CD8-positive, alpha-beta memory T cell (primary cell): ENCODE measurements around the gene ZBTB46. TPM values are rescaled to one million over a fixed set of nuclear protein-coding genes. Genes with fewer than 3 reads are reported as not detected.

Source experiments
- CTCF ChIA-PET: fragments of 350-600 bp; sonication (Branson Sonifier 250); formaldehyde crosslinking; loops from one replicate; lab custom pipeline; 2021; ENCODE audit warnings: antibody characterized with exemption; lab: Charles Lee
- POLR2A ChIA-PET: fragments of 350-600 bp; sonication (Branson Sonifier 250); formaldehyde crosslinking; loops from one replicate; lab custom pipeline; 2021; ENCODE audit warnings: antibody characterized with exemption; lab: Charles Lee
- DNase-seq, 5 donors: peaks; one replicate each; pipeline versions ENCODE4 v3.0.0 to v3.0.0-alpha.2; 2020 to 2022; ENCODE audit warnings: mixed read lengths in 1 of 5
- H3K27ac ChIP-seq: one replicate; pipeline ENCODE4 v1.7.0; 2013; ENCODE audit warnings: low read depth, mild to moderate bottlenecking, low read length, moderate library complexity
- H3K27me3 ChIP-seq: 2 replicates; pipeline ENCODE4 v1.7.0; 2013; ENCODE audit warnings: low read length, mild to moderate bottlenecking; ENCODE audit not compliant: insufficient read depth, poor library complexity, severe bottlenecking
- H3K36me3 ChIP-seq: 2 replicates; pipeline ENCODE4 v1.7.0; 2013; ENCODE audit warnings: mild to moderate bottlenecking, low read length, moderate library complexity; ENCODE audit not compliant: insufficient read depth
- H3K4me1 ChIP-seq: 2 replicates; pipeline ENCODE4 v1.7.0; 2013; ENCODE audit warnings: mild to moderate bottlenecking, low read length, moderate library complexity; ENCODE audit not compliant: insufficient read depth
- H3K4me3 ChIP-seq: 2 replicates; pipeline ENCODE4 v1.7.0; 2013; ENCODE audit warnings: mild to moderate bottlenecking, low read length
- H3K9me3 ChIP-seq: 2 replicates; pipeline ENCODE4 v1.7.0; 2013; ENCODE audit warnings: mild to moderate bottlenecking, low read length
- H3K27ac Mint-ChIP-seq, 8 donors: one replicate each; pipeline ENCODE4 v1.8.0; 2020 to 2021; ENCODE audit warnings: mixed read lengths in 8 of 8, mild to moderate bottlenecking in 6 of 8, inconsistent platforms in 3 of 8, moderate library complexity in 3 of 8
- H3K27me3 Mint-ChIP-seq, 2 donors: one replicate each; pipeline ENCODE4 v1.8.0; 2020 to 2021; ENCODE audit warnings: mixed read lengths in 2 of 2, mild to moderate bottlenecking in 1 of 2, moderate library complexity in 1 of 2
- H3K36me3 Mint-ChIP-seq, 3 donors: one replicate each; pipeline ENCODE4 v1.8.0; 2020 to 2021; ENCODE audit warnings: mixed read lengths in 3 of 3, inconsistent platforms in 1 of 3, mild to moderate bottlenecking in 1 of 3
- H3K4me1 Mint-ChIP-seq, 3 donors: one replicate each; pipeline ENCODE4 v1.8.0; 2020 to 2021; ENCODE audit warnings: mixed read lengths in 3 of 3, inconsistent platforms in 1 of 3, mild to moderate bottlenecking in 1 of 3
- H3K4me3 Mint-ChIP-seq, 7 donors: one replicate each; pipeline ENCODE4 v1.8.0; 2020 to 2021; ENCODE audit warnings: mixed read lengths in 7 of 7, mild to moderate bottlenecking in 6 of 7, moderate library complexity in 4 of 7, inconsistent platforms in 2 of 7
- H3K9me3 Mint-ChIP-seq, 5 donors: one replicate each; pipeline ENCODE4 v1.8.0; 2020 to 2022; ENCODE audit warnings: mixed read lengths in 5 of 5, mild to moderate bottlenecking in 3 of 5, moderate library complexity in 2 of 5, inconsistent platforms in 1 of 5
- polyA plus RNA-seq: library from polyadenylated mRNA; unstranded; fragments of 300-500 nt; fragmentation: Illumina TruSeq; gene quantifications from one replicate; pipeline ENCODE4 v1.2.3, GENCODE V29; 2021
- total RNA-seq, 2 experiments: library from RNA; stranded (reverse); gene quantifications; one replicate each; pipeline ENCODE4 v1.2.3, GENCODE V29; 2021

The ZBTB46 gene
- total and polyA plus RNA-seq, 3 experiments from 2014 or later, result 0.08 to 0.39 (median 0.31) TPM

GRCh38 chr20:63775096-63775978, 55.7 kb downstream of the ZBTB46 start:
- no peaks in the 10 kb centered on the region for H3K27me3 Mint-ChIP-seq
- H3K9me3 Mint-ChIP-seq, result no peaks in the 10 kb centered on the region
- no peaks in the 10 kb centered on the region for H3K36me3 Mint-ChIP-seq
- no peak overlapping the region for H3K4me3 ChIP-seq
- CTCF ChIA-PET, result interaction anchor here (0.8 to 2.7 kb wide), 10 partner anchors 8 to 204 kb away, joined by 3 to 10 read pairs (median 3); partner anchors contain the start of genes ARFRP1, SAMD10 and ZGPAT
- peaks cover 0 to 6% (median 5%) of the 10 kb centered on the region in 3 donors for H3K4me1 Mint-ChIP-seq
- DNase-seq, result peak in 4 of 5 donors; percentile 21 to 58 (median 28)
- no peak overlapping the region for H3K27ac Mint-ChIP-seq
- no peaks in the 10 kb centered on the region for H3K27me3 ChIP-seq
- H3K27ac ChIP-seq, result no peak overlapping the region
- H3K36me3 ChIP-seq, result no peaks in the 10 kb centered on the region
- POLR2A ChIA-PET, result no interaction called here
- no peaks in the 10 kb centered on the region for H3K9me3 ChIP-seq
- H3K4me3 Mint-ChIP-seq, result peak overlapping the region in 4 of 7 donors; percentile 23 to 75 (median 34)
- H3K4me1 ChIP-seq, result no peaks in the 10 kb centered on the region

DNA sequence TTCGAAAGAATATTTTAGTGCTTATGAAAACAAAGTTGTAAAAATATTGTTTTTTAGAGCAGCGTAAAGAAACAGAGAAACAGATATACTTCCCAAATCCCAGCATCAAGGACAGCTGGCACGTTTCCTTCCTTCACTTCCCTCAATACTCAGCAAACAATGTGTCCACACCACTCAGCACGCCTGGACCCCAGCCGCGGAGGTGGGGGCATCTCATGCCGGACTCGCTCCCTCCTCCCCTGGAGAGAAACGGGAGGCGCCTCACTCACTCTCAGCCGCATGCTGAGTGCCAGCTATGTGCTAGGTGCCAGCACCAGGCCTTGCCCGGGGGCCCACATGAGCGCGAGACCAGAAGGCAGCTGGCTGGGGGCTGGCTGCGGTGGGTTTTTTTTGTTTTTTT, 56.8 kb downstream of the ZBTB46 start:
- POLR2A ChIA-PET, result no interaction called here
- CTCF ChIA-PET, result interaction anchor here (0.9 to 2.7 kb wide), 7 partner anchors 9 to 205 kb away, joined by 3 to 10 read pairs (median 3); partner anchors contain the start of genes ARFRP1, SAMD10 and ZGPAT

GRCh38 chr20:63773571-63774241, 57.4 kb downstream of the ZBTB46 start:
- Mint-ChIP-seq H3K9me3 (no peaks in the 10 kb centered on the region), H3K4me3 (no peak overlapping the region), H3K27me3 (no peaks in the 10 kb centered on the region), H3K36me3 (no peaks in the 10 kb centered on the region), H3K4me1 (peaks cover 0 to 3% (median 3%) of the 10 kb centered on the region in 3 donors), H3K27ac (peak overlapping the region in 2 of 8 donors; percentile 72 to 74)
- CTCF ChIA-PET, result interaction anchor here (1.7 to 2.7 kb wide), 3 partner anchors 8 to 66 kb away, joined by 3 to 10 read pairs (median 5); partner anchors contain the start of genes ARFRP1 and ZGPAT
- Histone ChIP-seq H3K36me3 (no peaks in the 10 kb centered on the region), H3K27me3 (no peaks in the 10 kb centered on the region), H3K4me1 (no peaks in the 10 kb centered on the region), H3K27ac (no peak overlapping the region), H3K4me3 (no peak overlapping the region), H3K9me3 (no peaks in the 10 kb centered on the region)
- no peak for DNase-seq
- POLR2A ChIA-PET, result no interaction called here

More for the DNA sequence above, 56.8 kb downstream of the ZBTB46 start:
- H3K4me1 ChIP-seq, result no peaks in the 10 kb centered on the region
- no peaks in the 10 kb centered on the region for H3K9me3 ChIP-seq
- no peaks in the 10 kb centered on the region for H3K27me3 ChIP-seq
- H3K27ac Mint-ChIP-seq, result peak overlapping the region in 2 of 8 donors; percentile 72 to 74
- no peaks in the 10 kb centered on the region for H3K27me3 Mint-ChIP-seq
- H3K4me3 Mint-ChIP-seq, result peak overlapping the region in 2 of 7 donors; percentile 34 to 40
- no peaks in the 10 kb centered on the region for H3K36me3 Mint-ChIP-seq
- no peaks in the 10 kb centered on the region for H3K9me3 Mint-ChIP-seq
- no peak for DNase-seq
- no peak overlapping the region for H3K4me3 ChIP-seq
- no peaks in the 10 kb centered on the region for H3K36me3 ChIP-seq
- H3K4me1 Mint-ChIP-seq, result peaks cover 0 to 3% (median 3%) of the 10 kb centered on the region in 3 donors
- H3K27ac ChIP-seq, result no peak overlapping the region

DNA sequence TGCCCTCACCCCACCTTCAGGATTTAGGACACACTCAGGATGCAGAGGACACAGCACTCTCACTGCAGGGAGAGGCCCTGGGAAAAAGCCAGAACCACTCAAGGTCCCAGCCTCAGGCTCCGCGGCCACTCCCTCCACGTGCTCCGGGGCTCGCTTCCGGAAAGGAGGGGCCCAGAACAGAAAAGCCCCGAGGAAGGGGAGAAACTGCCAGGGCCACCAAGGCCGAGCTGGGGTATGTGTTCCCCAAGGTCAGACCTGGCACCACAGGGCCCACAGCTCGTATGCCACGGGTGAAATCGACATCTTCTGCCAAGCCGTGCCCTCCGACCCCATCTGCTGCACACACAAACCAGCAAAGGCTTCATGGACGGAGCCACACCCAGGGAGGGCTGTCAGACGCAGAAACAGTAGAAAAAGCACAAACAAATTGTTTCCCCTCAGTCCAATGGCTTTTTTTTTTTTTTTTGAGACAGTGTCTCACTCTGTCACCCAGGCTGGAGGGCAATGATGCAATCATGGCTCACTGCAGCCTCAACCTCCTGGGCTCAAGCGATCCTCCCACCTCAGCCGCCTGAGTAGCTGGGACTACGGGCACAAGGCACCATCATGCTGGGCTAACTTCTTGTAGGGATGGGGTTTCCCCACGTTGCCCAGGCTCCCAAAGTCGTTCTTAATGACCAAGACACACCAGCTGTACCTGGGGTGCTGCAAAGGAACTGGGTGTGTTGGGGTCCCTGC, 58.1 kb downstream of the ZBTB46 start:
- Histone ChIP-seq H3K27ac (no peak overlapping the region), H3K27me3 (no peaks in the 10 kb centered on the region), H3K9me3 (no peaks in the 10 kb centered on the region), H3K4me3 (no peak overlapping the region), H3K36me3 (no peaks in the 10 kb centered on the region), H3K4me1 (no peaks in the 10 kb centered on the region)
- H3K9me3 Mint-ChIP-seq, result no peaks in the 10 kb centered on the region
- peaks cover 0 to 2% of the 10 kb centered on the region in 2 donors for H3K27me3 Mint-ChIP-seq
- H3K4me3 Mint-ChIP-seq, result no peak overlapping the region
- no peak for DNase-seq
- POLR2A ChIA-PET, result no interaction called here
- H3K36me3 Mint-ChIP-seq, result no peaks in the 10 kb centered on the region
- peaks cover 0 to 3% (median 3%) of the 10 kb centered on the region in 3 donors for H3K4me1 Mint-ChIP-seq
- CTCF ChIA-PET, result interaction anchor here (2.1 kb wide), 1 partner anchor 9 kb away, joined by 5 read pairs; no protein-coding TSS in a partner anchor
- H3K27ac Mint-ChIP-seq, result peak overlapping the region in 1 of 8 donors; percentile 38

DNA sequence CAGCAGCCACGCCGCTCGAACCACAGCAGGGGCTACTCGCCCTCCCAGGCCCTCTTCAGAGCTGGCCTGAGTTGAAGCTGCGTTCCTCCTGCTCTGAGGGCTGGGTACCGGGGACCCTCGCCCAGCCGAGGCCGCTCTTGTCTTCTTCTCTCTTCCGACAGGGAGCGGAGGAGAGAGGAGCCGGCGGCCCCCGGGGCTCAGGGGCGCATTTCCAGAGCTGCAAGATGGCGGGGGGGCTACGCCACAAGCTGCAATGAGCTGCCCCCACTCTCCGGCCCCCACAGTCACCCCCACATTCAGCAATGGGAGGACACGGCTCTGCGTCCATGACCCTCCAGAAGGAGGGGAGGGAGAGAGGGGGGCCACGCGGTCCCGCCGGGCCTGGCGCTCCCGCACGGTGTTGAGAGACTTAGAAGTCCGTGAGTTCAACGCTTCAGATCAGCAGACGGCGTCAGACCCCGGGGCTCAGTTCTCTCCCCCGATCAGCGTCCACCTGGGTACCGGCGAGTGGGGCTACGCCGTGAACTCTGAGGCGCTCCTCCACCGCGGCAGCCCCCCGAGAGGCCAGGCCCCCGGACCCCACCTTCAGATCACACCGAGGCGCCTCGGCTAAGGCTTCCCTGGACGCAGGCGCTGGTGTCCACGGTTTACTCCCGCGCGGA, 59.9 kb downstream of the ZBTB46 start:
- peaks cover 0 to 3% (median 3%) of the 10 kb centered on the region in 3 donors for H3K4me1 Mint-ChIP-seq
- no peaks in the 10 kb centered on the region for H3K36me3 Mint-ChIP-seq
- H3K9me3 Mint-ChIP-seq, result no peaks in the 10 kb centered on the region
- ChIA-PET POLR2A (no interaction called here), CTCF (no interaction called here)
- Histone ChIP-seq H3K4me3 (no peak overlapping the region), H3K4me1 (no peaks in the 10 kb centered on the region), H3K27me3 (no peaks in the 10 kb centered on the region), H3K9me3 (no peaks in the 10 kb centered on the region), H3K36me3 (no peaks in the 10 kb centered on the region), H3K27ac (no peak overlapping the region)
- no peak for DNase-seq
- no peak overlapping the region for H3K4me3 Mint-ChIP-seq
- H3K27ac Mint-ChIP-seq, result no peak overlapping the region
- peaks cover 0 to 4% of the 10 kb centered on the region in 2 donors for H3K27me3 Mint-ChIP-seq

DNA sequence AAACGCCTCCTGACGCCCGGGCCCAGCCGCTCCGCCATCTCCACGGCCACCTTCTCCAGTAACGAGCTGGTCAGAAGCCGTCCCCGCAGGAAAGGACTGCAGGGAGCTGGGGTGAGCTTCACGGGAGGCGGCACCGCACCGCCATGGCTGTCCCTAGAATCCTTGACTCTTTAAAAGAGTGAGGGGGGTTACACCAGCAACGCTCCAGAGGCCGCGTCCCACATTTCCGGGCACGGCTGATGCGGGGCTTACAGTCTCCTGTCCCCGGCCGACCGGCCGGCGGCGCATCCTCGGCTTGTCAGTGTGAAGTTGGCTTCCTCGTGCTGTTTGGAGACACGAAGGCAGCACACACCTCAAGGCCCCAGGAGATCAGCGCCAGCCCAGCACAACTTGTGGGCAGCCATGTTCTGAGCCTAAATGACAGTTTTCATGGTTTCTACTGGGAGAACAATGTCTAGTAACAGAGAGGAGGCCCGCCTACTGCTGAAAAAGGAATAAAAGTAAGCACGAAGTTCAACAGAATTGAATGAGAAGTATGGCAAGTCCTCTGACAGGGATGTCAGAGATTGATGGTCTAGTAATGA, 61.1 kb downstream of the ZBTB46 start:
- H3K27ac Mint-ChIP-seq, result no peak overlapping the region
- ChIA-PET POLR2A (no interaction called here), CTCF (no interaction called here)

More for the DNA sequence above, 61.1 kb downstream of the ZBTB46 start:
- Mint-ChIP-seq H3K4me1 (peaks cover 0 to 3% (median 3%) of the 10 kb centered on the region in 3 donors), H3K9me3 (no peaks in the 10 kb centered on the region), H3K36me3 (no peaks in the 10 kb centered on the region), H3K4me3 (no peak overlapping the region), H3K27me3 (peaks cover 0 to 4% of the 10 kb centered on the region in 2 donors)
- Histone ChIP-seq H3K4me1 (no peaks in the 10 kb centered on the region), H3K27ac (no peak overlapping the region), H3K9me3 (no peaks in the 10 kb centered on the region), H3K4me3 (no peak overlapping the region), H3K36me3 (no peaks in the 10 kb centered on the region), H3K27me3 (no peaks in the 10 kb centered on the region)
- no peak for DNase-seq
